Lower lobe of right lung (tissue), 2 donors: ENCODE measurements around the gene ZNF774. TPM values are rescaled to one million over a fixed set of nuclear protein-coding genes. Genes with fewer than 3 reads are reported as not detected.

Experiments
- ATAC-seq, 2 donors: fragments of 200-7000 bp; cut with Tn5 transposase; one replicate each; pipeline ENCODE4 v1.9.1; 2020 to 2022; ENCODE audit warnings: mild to moderate bottlenecking in 2 of 2, moderate library complexity in 2 of 2
- DNase-seq: peaks from one replicate; pipeline ENCODE4 v3.0.0-alpha.2; 2020
- H3K27ac ChIP-seq: fragments of 200-600 bp; one replicate; pipeline ENCODE4 v1.8.0; 2022
- H3K27me3 ChIP-seq: fragments of 200-600 bp; one replicate; pipeline ENCODE4 v1.8.0; 2022; ENCODE audit warnings: low read depth
- H3K36me3 ChIP-seq: fragments of 200-600 bp; one replicate; pipeline ENCODE4 v1.8.0; 2022; ENCODE audit warnings: mild to moderate bottlenecking
- H3K4me1 ChIP-seq: fragments of 200-600 bp; one replicate; pipeline ENCODE4 v1.8.0; 2022
- H3K4me3 ChIP-seq: fragments of 200-600 bp; one replicate; pipeline ENCODE4 v1.8.0; 2022; ENCODE audit warnings: mild to moderate bottlenecking
- H3K9me3 ChIP-seq: fragments of 200-600 bp; one replicate; pipeline ENCODE4 v1.8.0; 2022
- CTCF ChIP-seq: fragments of 200-600 bp; IDR thresholded peaks from one replicate; pipeline ENCODE4 v1.8.0; 2022; ENCODE audit warnings: antibody characterized with exemption, mild to moderate bottlenecking
- intact Hi-C: fragments of 100-400 bp; cut with DNase I; formaldehyde crosslinking; loops from one replicate; pipeline ENCODE4 v1.11.0; 2022
- total RNA-seq: library from RNA; stranded (reverse); fragmentation: NEBNext Ultra II Directional; extraction: Animal tissue kit (Norgen Biotek cat#: 25700); gene quantifications from one replicate; pipeline ENCODE4 v1.2.1, GENCODE V29; 2021
- donor health status: DM: no; HTN: yes; CAD: no; lungs with severe emphysema.

Gene ZNF774
- total RNA-seq, 1 donor from 2014 or later: 5.5 TPM

DNA sequence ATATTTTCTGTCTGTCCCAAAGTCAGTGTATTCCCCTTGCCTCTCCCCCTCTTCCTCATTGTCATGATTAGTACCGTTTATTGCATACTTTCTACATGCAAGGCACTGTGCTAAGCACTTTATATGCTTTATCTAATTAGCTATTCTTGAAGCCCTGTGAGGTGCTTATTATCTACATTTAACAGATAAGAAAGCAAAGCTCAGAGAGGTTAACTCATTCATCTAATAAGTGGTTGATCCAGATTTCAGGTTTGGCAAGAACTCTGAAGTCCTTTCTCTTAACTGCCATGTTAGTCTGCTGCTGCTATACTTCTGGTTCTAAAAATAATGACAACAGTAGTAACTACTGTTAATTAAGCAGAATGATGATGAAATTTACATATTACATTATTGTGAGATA, 49.4 kb downstream of the ZNF774 start:
- ATAC-seq (peak; percentile 38 to 60), DNase-seq (no peak)
- Histone ChIP-seq H3K4me3 (peak overlapping the region; percentile 4), H3K27ac (peak overlapping the region; percentile 87), H3K27me3 (no peaks in the 10 kb centered on the region), H3K9me3 (no peaks in the 10 kb centered on the region), H3K4me1 (peaks cover 91% of the 10 kb centered on the region), H3K36me3 (peaks cover 2% of the 10 kb centered on the region)
- TF ChIP-seq CTCF: no peak
- intact Hi-C loops: no loop called here

DNA sequence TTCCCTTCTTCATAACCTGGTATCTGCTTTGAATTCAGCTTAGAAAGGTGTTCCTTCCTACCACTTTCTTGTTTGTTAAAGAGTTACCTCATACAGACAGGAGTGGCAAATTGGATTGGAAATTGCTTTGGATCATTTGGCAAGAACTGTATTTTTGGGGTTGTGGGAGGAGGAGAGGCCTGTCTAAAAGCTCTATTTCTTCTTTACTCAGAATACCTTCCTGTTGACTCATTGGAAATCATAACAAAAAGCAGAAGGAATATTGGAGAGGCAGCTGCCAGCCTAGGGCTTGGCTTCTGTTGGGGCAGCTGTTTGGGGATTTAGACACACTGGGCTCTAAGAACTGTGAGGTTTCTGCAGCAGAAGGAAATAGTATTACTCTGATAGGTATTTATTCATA, 50.1 kb downstream of the ZNF774 start:
- Histone ChIP-seq H3K27ac (peak overlapping the region; percentile 87), H3K27me3 (no peaks in the 10 kb centered on the region), H3K36me3 (no peaks in the 10 kb centered on the region), H3K4me1 (peaks cover 92% of the 10 kb centered on the region), H3K4me3 (no peak overlapping the region), H3K9me3 (no peaks in the 10 kb centered on the region)
- ATAC-seq: peak; percentile 71 to 76
- intact Hi-C loops: no loop called here
- TF ChIP-seq CTCF: no peak
- DNase-seq: no peak

DNA sequence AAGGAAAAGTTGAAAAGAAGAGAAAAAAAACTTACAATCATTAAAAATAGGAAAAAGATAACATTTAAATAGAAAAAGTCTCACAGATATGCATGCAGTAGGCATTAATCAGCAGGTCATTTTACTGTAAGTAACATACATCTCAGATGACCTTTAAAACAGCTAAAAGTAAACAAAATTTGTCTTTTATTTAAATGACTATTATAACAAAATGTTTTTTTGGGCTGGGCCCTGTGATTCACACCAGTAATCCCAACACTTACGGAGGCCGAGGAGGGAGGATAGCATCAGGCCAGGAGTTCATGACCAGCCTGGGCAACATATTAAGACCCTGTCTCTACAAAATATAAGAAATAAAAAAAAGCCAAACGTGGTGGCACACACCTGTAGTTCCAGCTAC, 50.7 kb downstream of the ZNF774 start:
- ATAC-seq: no peak
- intact Hi-C loops: no loop called here
- H3K9me3 ChIP-seq: no peaks in the 10 kb centered on the region
- no peaks in the 10 kb centered on the region for H3K27me3 ChIP-seq
- peak overlapping the region; percentile 87 for H3K27ac ChIP-seq
- no peak overlapping the region for H3K4me3 ChIP-seq
- no peak for TF ChIP-seq CTCF
- DNase-seq: no peak
- H3K4me1 ChIP-seq: peaks cover 97% of the 10 kb centered on the region
- no peaks in the 10 kb centered on the region for H3K36me3 ChIP-seq

- Histone ChIP-seq H3K9me3 (no peaks in the 10 kb centered on the region), H3K4me1 (peaks cover 92% of the 10 kb centered on the region), H3K27me3 (no peaks in the 10 kb centered on the region), H3K4me3 (no peak overlapping the region), H3K27ac (peak overlapping the region; percentile 8), H3K36me3 (no peaks in the 10 kb centered on the region)
- no peak for TF ChIP-seq CTCF
- intact Hi-C loops: no loop called here
- ATAC-seq: no peak
- no peak for DNase-seq
Measured at GRCh38 chr15:90405055-90405607, 53.0 kb downstream of the ZNF774 start.

GRCh38 chr15:90407336-90407735, 55.3 kb downstream of the ZNF774 start:
- no peaks in the 10 kb centered on the region for H3K27me3 ChIP-seq
- intact Hi-C loops: no loop called here
- DNase-seq: no peak
- no peak for ATAC-seq
- peaks cover 86% of the 10 kb centered on the region for H3K4me1 ChIP-seq
- TF ChIP-seq CTCF: no peak
- no peak overlapping the region for H3K4me3 ChIP-seq
- H3K9me3 ChIP-seq: no peaks in the 10 kb centered on the region
- peak overlapping the region; percentile 34 for H3K27ac ChIP-seq
- H3K36me3 ChIP-seq: no peaks in the 10 kb centered on the region
